ENCODE data around the gene SMAD7.
"Not testable (repeated sequence)": the region's sequence is repeated elsewhere in the genome, so short reads cannot be mapped to it uniquely, and the experiment has no call there.

SMAD7 gene

DNA sequence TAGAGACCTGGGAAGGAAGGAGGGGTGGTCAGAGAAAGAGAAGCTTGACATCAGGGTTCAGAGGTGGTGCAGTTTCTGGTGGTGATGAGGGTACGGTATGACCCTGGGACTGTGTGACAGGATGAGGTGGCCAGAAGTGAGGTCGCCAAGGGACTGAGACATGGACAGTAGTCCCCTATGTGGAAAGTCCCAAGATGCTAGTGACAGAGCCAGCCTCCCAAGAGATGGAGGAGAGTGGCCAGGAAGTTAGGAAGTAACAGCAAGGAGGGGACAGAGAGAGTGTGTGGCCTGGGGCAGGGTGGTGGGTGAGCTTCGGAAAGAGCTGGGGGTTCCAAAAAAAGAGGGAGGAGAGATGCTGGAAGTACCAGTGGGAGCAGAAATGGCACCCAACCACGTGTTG, 66.0 kb downstream of the SMAD7 start:
- H3K4me3 ChIP-seq (ENCODE audit: low read depth, low read length) = no peak overlapping the region

DNA sequence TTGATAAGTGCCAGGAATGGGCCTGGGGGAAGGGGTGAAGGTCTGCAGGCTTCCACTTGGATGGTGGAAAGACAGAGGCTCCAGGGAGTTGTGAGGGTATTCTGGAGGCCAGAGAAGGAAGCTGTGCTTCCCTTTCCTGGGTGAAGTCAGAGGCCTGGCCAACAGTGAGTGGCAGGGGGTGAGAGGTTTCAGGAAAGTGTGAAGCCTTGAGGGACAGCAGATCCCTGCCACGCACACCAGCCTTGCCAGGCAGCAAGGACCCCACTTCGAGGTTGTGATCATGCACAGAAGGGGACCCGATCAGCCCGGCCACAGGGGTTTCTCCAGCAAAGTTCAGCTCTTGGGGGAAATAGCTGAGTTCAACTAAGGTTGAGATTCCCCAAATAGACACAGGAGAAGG, 66.5 kb downstream of the SMAD7 start:
- H3K4me3 ChIP-seq (ENCODE audit: low read depth, low read length) = no peak overlapping the region

DNA sequence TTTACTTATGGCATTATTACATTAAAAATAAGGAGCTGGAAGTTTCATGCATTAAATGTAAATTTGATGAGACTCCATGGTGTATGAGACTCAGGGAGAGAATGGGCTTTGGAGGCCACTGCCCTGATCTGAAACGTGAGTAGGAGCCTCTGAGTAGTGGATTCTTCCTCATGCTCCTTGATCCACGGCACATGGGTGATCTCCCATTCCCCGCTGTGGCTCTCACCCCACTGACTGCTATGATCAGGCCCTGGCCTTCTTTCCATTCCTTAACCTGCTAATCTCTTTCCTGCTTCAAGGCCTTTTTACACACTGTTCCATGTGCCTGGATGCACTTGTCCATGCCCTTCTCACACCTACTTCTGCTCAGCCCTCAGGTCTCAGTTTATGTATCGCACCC, 68.4 kb downstream of the SMAD7 start:
- no peak overlapping the region for H3K4me3 ChIP-seq (ENCODE audit: low read depth, low read length)

DNA sequence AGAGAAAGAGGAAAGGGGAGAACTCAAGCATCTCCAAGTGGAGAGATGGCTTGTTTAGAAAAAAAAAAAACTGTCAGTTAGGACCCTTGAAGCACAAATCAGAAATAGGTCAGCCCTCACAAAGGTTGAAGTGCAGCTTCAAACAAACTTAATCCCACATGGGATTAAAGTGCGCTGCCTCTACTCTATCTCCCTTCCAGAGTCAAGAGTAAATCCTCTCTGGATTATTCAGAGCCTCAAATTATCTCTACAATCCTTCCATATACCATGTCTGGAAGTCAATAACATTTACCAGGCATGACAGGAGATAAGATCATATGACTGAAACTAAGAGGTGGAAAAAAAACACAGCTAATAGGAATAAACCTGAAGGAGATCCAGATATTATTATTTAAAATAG, 69.8 kb downstream of the SMAD7 start:
- H3K4me3 ChIP-seq (ENCODE audit: low read depth, low read length) = no peak overlapping the region

DNA sequence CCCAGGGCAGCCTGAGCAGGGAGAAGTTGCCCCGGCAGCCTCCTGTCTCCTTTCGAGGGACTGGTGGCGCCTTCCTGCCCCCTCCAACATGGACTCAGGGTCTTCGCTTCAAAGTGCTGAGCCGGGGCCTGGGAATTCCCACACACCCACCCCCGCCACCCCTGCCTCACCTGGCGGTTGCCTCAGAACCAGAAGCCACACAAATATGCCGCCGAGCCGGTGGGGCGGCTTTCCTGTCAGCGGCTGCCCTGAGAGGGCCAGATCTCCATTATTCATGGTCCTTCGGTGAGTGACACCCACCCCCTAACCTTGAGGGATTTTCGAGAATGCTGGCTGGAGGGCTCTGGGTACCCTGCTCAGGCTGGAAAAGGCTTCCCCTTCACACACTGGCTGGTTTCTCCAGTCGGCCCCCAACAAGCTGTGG, 71.7 kb downstream of the SMAD7 start:
- H3K4me3 ChIP-seq (ENCODE audit: low read depth, low read length) = no peak overlapping the region

DNA sequence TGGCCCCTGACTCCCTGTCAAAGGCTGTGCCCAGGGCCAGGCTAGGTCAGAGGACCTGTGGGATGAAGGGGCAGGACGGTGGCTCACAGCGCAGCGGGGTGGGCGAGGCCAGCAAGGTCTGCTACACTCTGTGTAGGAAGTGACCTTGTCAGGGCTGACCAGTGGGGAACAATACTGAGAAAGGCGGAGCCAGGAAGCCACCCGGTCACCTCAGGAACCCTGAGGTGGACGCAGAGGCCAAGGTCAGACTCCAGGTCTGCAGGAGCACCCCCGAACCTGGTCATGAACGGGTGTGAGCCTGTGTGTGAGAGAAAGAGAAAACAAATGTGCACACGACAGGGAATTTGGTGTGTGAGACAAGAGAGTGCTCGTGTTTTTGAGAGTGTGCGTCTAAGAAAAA, 72.3 kb downstream of the SMAD7 start:
- no peak overlapping the region for H3K4me3 ChIP-seq (ENCODE audit: low read depth, low read length)

DNA sequence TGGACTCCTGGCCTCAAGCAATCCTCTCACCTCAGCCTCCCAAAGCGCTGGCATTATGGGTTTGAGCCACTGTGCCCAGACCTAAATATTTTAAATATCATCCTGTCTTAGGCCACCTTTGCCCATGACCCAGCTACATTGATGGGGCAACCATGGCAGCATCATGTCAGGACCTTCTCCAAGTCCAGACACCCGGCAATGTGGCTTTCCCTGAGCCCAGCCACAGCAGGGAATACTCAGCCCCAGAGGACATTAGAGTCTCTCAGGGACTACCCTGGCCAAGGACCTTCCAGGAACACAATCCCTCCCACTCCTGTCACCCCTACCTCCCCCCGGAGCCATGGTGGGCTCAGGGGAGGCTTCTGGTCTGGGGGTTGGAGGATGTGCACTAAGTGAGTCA, 72.8 kb downstream of the SMAD7 start:
- H3K4me3 ChIP-seq (ENCODE audit: low read depth, low read length) = no peak overlapping the region

DNA sequence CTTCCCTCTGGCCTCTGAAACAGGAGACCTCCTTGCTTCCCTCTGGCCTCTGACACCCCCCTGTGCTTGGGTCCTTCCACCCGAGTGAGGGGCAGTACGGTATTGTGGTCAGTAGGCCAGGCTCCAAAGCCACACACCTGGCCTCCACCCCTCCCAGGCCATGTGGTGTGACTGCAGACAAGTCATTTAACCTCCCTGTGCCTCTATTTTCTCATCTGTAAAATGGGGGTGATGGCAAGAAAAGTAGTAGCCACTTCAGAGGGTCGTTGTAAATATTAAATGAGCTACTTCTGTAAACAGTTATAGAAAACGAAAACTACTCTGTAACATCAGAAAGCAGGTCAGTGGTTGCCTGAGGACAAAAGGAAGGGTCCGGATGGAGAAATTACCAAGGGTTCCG, 74.2 kb downstream of the SMAD7 start:
- H3K4me3 ChIP-seq (ENCODE audit: low read depth, low read length) = no peak overlapping the region

DNA sequence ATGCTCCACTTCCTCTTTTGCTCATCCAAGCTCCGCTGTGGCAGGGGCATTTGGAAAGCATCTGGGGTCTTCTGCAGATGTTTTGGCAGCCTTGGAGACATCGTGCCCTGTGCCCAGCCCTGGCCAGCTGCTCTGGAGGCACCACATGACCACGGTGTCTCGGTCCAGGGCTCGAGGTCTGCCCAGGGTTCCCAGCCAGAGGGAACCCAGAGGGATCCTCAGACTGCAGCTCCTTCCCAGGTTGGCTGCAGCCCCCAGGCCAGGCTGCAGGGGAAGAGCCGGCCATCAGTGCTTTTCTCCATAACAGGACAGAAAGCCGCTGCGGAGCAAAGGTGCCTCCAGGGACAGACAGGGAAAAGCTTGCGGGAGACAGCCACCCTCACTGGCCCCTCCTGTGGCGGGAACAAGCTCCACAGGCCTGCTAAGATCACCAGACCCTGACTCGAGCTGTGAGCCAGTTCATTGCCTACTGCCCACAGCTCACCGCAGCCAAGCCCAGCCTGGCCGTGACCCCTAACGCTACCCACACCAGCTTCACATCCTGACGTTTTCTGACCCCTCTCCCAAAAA, 74.7 kb downstream of the SMAD7 start:
- no peak overlapping the region for H3K4me3 ChIP-seq (ENCODE audit: low read depth, low read length)

DNA sequence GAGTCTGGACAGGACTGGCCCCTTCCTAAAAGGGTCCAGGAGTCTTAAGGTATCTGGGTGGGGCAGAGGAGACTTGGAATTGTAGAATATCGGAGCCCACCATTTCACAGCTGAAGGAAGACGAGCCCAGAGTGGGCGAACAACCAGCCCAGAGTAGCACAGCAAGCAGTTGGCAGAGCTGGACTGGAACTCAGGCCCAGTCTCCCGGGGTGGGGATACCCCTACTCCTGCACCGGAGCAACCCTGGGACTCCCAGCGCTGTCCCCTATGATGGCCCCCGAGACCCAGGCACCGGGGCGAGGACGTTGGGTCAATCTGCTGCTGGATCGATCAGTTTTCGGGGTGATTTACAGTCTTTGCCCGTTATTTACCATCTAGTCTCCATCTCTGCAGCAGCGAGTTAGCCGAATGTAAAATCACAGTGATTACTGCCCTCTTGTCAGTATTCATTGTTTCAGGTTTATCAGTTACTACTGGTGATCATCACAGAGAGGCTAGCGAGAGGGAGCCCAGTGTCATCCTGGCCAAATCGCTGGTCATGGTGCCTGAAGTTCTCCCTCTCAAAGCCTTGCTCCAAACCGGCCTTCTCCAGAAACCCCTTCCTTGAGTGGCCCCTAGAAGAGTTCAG, 75.3 kb downstream of the SMAD7 start:
- H3K4me3 ChIP-seq (ENCODE audit: low read depth, low read length) = no peak overlapping the region

DNA sequence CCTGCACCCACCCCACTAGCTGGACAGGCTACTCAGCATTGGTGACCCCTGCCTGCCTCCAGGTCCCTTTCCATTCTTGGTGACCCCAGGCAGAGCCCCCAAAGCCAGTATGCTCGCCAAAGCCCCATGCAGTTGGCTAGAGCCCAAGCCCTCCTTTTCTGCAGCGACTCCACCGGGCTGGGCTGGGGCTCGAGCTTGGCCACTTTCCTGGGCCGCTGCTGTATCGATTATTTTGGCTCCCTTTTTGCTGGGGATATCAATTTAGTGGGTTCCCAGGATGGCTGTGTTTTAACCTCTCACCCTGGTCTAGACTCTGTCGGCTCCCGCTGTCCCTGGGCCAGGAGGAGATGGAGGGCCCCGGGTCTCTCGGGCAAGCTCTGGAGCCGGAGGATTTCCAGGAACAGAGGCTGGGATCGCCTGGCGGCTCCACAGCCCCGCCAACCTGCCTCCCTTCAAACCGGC, 76.0 kb downstream of the SMAD7 start:
- H3K4me3 ChIP-seq (ENCODE audit: low read depth, low read length) = no peak overlapping the region

DNA sequence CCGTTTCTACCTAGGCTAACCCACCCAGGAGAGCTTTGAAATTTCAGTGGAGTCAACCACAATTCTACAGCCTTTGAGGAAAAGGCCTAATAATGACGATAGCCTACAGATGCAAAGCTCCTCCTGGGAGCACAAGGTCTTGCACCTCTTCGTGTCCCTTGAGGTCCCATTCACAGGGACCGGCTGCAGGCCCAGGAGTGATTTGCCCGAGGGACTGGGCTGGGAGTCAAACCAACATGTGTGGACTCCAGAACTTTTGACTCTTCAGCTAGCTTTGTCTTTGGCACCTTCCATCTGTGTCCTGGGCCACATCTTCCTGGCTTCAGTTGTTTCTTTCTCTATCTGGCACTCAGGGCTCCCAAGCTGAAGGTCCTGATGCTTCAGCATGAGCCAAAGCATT, 76.5 kb downstream of the SMAD7 start:
- H3K4me3 ChIP-seq (ENCODE audit: low read depth, low read length) = no peak overlapping the region

DNA sequence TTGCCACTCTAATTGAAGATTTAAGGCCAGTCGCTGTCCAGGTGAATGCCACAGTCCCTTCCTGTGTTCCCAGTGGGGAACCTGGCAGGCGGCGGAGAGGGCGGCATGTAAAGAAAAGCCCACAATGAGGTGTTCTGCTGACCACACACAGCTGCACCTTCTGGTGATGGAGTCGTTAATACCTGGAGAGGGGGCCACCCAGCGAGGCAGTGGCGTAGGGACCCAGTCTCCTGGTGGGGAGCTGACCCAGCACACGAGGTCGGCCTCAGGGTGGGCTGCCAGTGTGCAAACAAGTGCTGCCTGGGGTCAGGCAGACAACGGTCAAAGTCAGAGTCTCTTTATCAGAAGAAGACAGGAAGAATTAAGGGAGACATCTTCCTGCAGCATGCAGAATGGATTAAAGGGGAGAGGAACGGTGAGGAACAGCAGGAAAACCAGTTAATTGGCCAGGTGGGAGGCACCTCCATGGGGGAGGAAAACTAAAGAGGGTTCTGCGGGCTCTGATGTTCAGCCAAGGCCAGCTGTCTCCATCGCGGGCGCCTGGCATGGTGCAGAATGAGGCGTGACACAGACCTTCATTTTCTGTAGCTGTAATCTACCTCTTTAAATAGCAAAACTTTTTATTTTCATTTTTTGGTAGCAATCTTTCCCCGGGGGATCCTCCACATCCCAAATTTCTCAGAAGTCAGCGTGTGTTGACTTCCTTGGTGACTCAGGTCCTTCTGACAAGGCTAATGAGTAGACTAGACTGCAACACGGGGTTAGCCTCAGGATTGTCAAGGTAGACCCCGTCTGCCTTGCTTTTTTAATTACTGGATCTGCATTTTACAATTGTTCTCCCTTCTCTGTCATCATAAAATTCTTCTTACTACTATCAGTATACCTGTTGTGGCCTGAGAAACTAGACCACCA, 78.3 kb downstream of the SMAD7 start:
- no peak overlapping the region for H3K4me3 ChIP-seq (ENCODE audit: low read depth, low read length)

DNA sequence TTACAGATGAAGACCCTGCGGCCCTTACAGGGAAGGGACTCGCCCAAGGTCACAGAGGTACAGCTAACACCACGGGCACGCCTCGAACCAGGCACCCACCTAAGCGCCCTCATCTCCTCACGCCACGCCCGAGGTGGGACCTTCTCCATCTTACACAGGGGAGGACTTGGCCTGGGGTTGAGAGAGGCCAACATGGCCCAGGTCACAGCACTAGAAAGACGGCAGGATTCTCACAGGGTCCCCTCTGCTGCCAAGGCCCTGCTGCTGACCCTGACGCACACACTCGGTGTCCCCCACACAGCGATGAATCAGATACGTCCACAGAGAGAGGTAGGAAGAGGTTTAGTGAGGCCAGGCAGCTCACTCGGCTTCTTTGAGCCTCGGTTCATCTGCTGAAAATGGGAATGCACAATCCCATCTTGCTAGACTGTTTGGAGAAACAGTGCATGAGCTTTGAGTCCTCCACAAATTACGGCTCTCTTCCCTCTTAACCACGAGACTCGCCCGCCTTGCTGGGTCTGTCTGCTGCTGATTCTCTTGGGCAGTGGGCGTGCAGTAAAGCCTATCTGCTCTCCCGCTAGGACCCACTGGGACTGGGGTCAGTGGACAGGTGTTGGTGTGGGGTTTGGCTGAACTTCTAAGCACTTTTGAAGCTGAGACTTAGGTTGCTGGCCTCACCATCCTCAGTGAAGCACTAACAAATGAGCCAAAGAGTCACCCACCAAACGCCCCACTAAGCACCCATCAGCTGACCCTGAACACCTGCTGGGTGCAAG, 79.2 kb downstream of the SMAD7 start:
- H3K4me3 ChIP-seq (ENCODE audit: low read depth, low read length) = no peak overlapping the region

DNA sequence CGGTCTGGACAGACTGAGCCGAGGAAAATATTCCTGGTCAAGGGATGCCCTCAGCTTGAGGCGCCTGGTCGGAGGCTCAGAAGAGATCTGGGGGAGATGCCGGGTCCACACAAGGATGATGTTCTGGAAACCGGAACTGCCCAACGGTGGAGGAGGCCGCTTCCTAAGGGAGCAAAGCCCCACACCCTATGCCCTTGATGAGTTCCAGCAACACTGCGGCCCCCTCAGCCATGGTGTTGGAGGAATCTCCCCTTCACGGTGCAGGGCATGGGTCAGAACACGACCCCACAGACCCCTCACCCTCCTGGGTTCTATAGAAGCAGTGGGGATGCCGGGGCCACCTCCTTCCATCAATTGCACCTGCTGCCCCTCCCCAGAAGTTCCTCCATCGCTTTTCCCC, 79.8 kb downstream of the SMAD7 start:
- not testable (repeated sequence) for H3K4me3 ChIP-seq (ENCODE audit: low read depth, low read length)
